K562 (cell line): ENCODE measurements around the gene CTCF. TPM values are rescaled to one million over a fixed set of nuclear protein-coding genes. Genes with fewer than 3 reads are reported as not detected.

ENCODE experiments used
- CHD4 ChIP-seq: fragments of 200-600 bp; sonication (generic); IDR thresholded peaks from 3 replicates; pipeline ENCODE4 v1.6.1; 2012; ENCODE audit warnings: low read depth, mild to moderate bottlenecking, mixed read lengths, low read length, inconsistent platforms; ENCODE audit not compliant: insufficient read depth, insufficient replicate concordance, poor library complexity, severe bottlenecking
- RBBP5 ChIP-seq: fragments of 200-600 bp; sonication (generic); IDR thresholded peaks from 2 replicates; pipeline ENCODE4 v1.6.1; 2012; ENCODE audit warnings: borderline replicate concordance, mild to moderate bottlenecking, low read length, control low read depth, inconsistent platforms; ENCODE audit not compliant: insufficient read depth, poor library complexity, severe bottlenecking
- polyA plus RNA-seq, 8 experiments: library from polyadenylated mRNA; depleted of rRNA in 4 of 8; stranded (reverse) in 5 of 8; unstranded in 3 of 8; fragments of >200 nt; fragmentation: Nextera tagmentation in 2 of 8; fragmentation: Illumina TruSeq in 1 of 8; extraction: Ambion mirVana in 2 of 8; extraction: Trizol in 1 of 8; gene quantifications; 2 replicates each; pipeline versions ENCODE4 v1.2.1 to v1.2.3, GENCODE V29; 2011 to 2014; ENCODE audit warnings: inconsistent platforms in 1 of 8, missing spikeins in 1 of 8
- total RNA-seq, 7 experiments: library from RNA; depleted of rRNA in 6 of 7; stranded (reverse); fragments of >200 nt in 6 of 7; fragmentation: Illumina TruSeq in 2 of 7; extraction: Trizol in 2 of 7; gene quantifications; 2 replicates each; pipeline versions ENCODE4 v1.2.1 to v1.2.3, GENCODE V29; 2011 to 2021; ENCODE audit warnings: low replicate concordance in 1 of 7
- TF ChIP-seq, protein P1 (sequence below): fragments of 150-350 bp; conservative IDR thresholded peaks from 2 replicates; pipeline ENCODE4 v1.6.1; 2014; ENCODE audit warnings: low read length
- TF ChIP-seq, protein P2 (sequence below), 2 experiments: fragments of 450-650 bp in 1 of 2; sonication (generic) in 1 of 2; formaldehyde crosslinking in 1 of 2; IDR thresholded peaks; 2 replicates each; pipeline versions ENCODE4 v1.7.1 to v1.9.0; 2016 to 2022; ENCODE audit warnings: inconsistent platforms in 1 of 2, mild to moderate bottlenecking in 1 of 2, missing genetic modification reagents in 1 of 2
- TF ChIP-seq, protein P3 (sequence below): sonication (generic); IDR thresholded peaks from 2 replicates; pipeline ENCODE4 v1.6.1; 2016
- TF ChIP-seq, protein P4 (sequence below): sonication (generic); formaldehyde crosslinking; IDR thresholded peaks from 2 replicates; pipeline ENCODE4 v1.8.0; 2022; ENCODE audit warnings: mild to moderate bottlenecking, missing genetic modification reagents

Gene CTCF
- total and polyA plus RNA-seq, 9 of the 15 experiments (the other 6 are each of a cell fraction or from before 2014, with no cell fraction given) = 7.8 to 49.2 (median 33.9) TPM

DNA sequence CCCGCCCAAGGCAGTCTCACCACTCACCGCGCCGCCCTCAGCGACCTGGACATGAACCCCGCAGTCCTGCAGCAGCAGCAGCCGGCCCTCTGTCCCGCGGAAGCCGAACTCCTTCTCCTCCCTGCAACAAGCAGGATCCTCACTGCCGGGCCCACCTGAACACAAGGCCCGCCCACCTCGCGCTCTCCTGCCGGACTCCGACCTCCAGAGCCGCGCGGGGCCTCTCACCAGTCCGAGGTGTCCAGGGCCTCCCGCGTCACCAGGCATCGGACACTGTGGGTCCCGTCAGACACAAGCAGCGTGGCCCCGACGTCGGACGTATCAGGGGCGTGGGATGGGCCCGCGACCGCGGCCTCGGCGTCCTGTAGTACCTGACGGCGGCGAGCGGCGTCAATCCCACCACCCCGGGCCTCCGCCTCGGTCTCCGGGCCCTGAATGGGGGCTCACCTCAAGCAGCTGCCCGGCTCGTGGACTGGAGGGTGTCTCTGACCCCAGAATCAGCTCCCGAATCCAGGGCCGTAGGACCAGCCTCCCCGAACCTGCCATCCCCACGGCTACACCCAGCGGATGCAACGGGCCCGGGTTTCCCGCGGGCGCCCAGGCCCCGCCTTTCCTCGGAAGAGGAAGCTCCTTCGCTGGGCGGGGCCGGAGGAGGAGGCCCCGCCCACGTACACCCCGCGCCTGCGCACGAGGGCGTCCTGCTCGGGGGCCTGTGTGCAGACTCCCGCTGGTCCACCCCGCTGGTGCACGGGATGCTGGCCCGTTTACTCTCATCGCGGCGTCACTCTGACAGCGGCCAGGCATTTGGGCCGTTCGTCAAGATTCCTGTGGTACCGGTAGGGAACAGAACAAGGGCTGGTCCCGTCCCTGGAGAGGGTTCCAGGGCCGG is 97.6 kb downstream of the CTCF start, which contains the start of gene ACD (continued):
- TF ChIP-seq, protein P1, sequence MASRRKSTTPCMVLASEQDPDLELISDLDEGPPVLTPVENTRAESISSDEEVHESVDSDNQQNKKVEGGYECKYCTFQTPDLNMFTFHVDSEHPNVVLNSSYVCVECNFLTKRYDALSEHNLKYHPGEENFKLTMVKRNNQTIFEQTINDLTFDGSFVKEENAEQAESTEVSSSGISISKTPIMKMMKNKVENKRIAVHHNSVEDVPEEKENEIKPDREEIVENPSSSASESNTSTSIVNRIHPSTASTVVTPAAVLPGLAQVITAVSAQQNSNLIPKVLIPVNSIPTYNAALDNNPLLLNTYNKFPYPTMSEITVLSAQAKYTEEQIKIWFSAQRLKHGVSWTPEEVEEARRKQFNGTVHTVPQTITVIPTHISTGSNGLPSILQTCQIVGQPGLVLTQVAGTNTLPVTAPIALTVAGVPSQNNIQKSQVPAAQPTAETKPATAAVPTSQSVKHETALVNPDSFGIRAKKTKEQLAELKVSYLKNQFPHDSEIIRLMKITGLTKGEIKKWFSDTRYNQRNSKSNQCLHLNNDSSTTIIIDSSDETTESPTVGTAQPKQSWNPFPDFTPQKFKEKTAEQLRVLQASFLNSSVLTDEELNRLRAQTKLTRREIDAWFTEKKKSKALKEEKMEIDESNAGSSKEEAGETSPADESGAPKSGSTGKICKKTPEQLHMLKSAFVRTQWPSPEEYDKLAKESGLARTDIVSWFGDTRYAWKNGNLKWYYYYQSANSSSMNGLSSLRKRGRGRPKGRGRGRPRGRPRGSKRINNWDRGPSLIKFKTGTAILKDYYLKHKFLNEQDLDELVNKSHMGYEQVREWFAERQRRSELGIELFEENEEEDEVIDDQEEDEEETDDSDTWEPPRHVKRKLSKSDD = 0 out of 2 replicates have a peak, but pooled peaks have one; percentile 16
- TF ChIP-seq RBBP5 (peak; percentile 51), CHD4 (no peak)
- TF ChIP-seq, protein P2, sequence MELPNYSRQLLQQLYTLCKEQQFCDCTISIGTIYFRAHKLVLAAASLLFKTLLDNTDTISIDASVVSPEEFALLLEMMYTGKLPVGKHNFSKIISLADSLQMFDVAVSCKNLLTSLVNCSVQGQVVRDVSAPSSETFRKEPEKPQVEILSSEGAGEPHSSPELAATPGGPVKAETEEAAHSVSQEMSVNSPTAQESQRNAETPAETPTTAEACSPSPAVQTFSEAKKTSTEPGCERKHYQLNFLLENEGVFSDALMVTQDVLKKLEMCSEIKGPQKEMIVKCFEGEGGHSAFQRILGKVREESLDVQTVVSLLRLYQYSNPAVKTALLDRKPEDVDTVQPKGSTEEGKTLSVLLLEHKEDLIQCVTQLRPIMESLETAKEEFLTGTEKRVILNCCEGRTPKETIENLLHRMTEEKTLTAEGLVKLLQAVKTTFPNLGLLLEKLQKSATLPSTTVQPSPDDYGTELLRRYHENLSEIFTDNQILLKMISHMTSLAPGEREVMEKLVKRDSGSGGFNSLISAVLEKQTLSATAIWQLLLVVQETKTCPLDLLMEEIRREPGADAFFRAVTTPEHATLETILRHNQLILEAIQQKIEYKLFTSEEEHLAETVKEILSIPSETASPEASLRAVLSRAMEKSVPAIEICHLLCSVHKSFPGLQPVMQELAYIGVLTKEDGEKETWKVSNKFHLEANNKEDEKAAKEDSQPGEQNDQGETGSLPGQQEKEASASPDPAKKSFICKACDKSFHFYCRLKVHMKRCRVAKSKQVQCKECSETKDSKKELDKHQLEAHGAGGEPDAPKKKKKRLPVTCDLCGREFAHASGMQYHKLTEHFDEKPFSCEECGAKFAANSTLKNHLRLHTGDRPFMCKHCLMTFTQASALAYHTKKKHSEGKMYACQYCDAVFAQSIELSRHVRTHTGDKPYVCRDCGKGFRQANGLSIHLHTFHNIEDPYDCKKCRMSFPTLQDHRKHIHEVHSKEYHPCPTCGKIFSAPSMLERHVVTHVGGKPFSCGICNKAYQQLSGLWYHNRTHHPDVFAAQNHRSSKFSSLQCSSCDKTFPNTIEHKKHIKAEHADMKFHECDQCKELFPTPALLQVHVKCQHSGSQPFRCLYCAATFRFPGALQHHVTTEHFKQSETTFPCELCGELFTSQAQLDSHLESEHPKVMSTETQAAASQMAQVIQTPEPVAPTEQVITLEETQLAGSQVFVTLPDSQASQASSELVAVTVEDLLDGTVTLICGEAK (IDR thresholded peaks at IDR 0.05) = peak; percentile 27; the same call in 1 of the 2 replicates
- TF ChIP-seq, protein P2 (CRISPR knock-in tag; IDR thresholded peaks at IDR 0.05) = no peak
- TF ChIP-seq, protein P3, sequence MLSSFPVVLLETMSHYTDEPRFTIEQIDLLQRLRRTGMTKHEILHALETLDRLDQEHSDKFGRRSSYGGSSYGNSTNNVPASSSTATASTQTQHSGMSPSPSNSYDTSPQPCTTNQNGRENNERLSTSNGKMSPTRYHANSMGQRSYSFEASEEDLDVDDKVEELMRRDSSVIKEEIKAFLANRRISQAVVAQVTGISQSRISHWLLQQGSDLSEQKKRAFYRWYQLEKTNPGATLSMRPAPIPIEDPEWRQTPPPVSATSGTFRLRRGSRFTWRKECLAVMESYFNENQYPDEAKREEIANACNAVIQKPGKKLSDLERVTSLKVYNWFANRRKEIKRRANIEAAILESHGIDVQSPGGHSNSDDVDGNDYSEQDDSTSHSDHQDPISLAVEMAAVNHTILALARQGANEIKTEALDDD = no peak
- TF ChIP-seq, protein P4, sequence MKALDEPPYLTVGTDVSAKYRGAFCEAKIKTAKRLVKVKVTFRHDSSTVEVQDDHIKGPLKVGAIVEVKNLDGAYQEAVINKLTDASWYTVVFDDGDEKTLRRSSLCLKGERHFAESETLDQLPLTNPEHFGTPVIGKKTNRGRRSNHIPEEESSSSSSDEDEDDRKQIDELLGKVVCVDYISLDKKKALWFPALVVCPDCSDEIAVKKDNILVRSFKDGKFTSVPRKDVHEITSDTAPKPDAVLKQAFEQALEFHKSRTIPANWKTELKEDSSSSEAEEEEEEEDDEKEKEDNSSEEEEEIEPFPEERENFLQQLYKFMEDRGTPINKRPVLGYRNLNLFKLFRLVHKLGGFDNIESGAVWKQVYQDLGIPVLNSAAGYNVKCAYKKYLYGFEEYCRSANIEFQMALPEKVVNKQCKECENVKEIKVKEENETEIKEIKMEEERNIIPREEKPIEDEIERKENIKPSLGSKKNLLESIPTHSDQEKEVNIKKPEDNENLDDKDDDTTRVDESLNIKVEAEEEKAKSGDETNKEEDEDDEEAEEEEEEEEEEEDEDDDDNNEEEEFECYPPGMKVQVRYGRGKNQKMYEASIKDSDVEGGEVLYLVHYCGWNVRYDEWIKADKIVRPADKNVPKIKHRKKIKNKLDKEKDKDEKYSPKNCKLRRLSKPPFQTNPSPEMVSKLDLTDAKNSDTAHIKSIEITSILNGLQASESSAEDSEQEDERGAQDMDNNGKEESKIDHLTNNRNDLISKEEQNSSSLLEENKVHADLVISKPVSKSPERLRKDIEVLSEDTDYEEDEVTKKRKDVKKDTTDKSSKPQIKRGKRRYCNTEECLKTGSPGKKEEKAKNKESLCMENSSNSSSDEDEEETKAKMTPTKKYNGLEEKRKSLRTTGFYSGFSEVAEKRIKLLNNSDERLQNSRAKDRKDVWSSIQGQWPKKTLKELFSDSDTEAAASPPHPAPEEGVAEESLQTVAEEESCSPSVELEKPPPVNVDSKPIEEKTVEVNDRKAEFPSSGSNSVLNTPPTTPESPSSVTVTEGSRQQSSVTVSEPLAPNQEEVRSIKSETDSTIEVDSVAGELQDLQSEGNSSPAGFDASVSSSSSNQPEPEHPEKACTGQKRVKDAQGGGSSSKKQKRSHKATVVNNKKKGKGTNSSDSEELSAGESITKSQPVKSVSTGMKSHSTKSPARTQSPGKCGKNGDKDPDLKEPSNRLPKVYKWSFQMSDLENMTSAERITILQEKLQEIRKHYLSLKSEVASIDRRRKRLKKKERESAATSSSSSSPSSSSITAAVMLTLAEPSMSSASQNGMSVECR (CRISPR knock-in tag) = peak; percentile 74
